ENCODE results near the gene KLK10. TPM values are rescaled to one million over a fixed set of nuclear protein-coding genes. Genes with fewer than 3 reads are reported as not detected.
A peak's percentile ranks its signal among the peaks of the same experiment; 100 is the strongest.

Gene KLK10
- total RNA-seq (2021) (28.0 and 28.9 TPM in 2 replicates), Bru-seq, nascent RNA (percentile 57 among the genes with signal in this experiment), BruChase-seq, experiment 1, labeled RNA remaining after a 2-hour chase (percentile 60 among the genes with signal in this experiment), BruChase-seq, experiment 2, labeled RNA remaining after a 6-hour chase (percentile 71 among the genes with signal in this experiment)
- long read RNA-seq, transcript KLK10-202 (6 exons, 1,508 nt): major isoform, 44 of 85 reads
- long read RNA-seq, partial matches to known transcripts: 9 of 85 reads
- long read RNA-seq, other reads (novel, unspliced or antisense): 26 of 85 reads

- ChIA-PET CTCF (interaction anchor here (0.6 kb wide), 1 partner anchor 99 kb away, joined by 6 read pairs; no protein-coding TSS in a partner anchor), POLR2A (ENCODE audit: unreplicated experiment) (interaction anchor here (0.6 to 1.9 kb wide), 6 partner anchors 17 to 71 kb away, joined by 4 to 23 read pairs (median 7); partner anchors contain the start of gene KLK8)
- Histone ChIP-seq H2AFZ (peak within 1 kb of the TSS; percentile 90), H3K36me3 (ENCODE audit: low read depth) (no peaks in the 10 kb centered on the region), H3K79me2 (ENCODE audit: low read depth) (no peaks in the 10 kb centered on the region), H3K4me2 (peak within 1 kb of the TSS; percentile 95), H3K9me3 (ENCODE audit: insufficient read depth, low read depth) (no peaks in the 10 kb centered on the region), H3F3A (ENCODE audit: insufficient read depth, low read depth) (peaks cover 38% of the 10 kb centered on the region), H3K9me2 (ENCODE audit: insufficient read depth) (no peaks in the 10 kb centered on the region), H3K4me1 (replicated peaks; ENCODE audit: insufficient read depth) (peaks cover 19% of the 10 kb centered on the region), H3K4me3 (peak within 1 kb of the TSS; percentile 79), H4K20me1 (ENCODE audit: insufficient read depth) (no peaks in the 10 kb centered on the region), H3K27ac (peak within 1 kb of the TSS; percentile 81), H3K27me3 (ENCODE audit: insufficient read depth, low read depth) (no peaks in the 10 kb centered on the region)
- TF ChIP-seq, protein P1, sequence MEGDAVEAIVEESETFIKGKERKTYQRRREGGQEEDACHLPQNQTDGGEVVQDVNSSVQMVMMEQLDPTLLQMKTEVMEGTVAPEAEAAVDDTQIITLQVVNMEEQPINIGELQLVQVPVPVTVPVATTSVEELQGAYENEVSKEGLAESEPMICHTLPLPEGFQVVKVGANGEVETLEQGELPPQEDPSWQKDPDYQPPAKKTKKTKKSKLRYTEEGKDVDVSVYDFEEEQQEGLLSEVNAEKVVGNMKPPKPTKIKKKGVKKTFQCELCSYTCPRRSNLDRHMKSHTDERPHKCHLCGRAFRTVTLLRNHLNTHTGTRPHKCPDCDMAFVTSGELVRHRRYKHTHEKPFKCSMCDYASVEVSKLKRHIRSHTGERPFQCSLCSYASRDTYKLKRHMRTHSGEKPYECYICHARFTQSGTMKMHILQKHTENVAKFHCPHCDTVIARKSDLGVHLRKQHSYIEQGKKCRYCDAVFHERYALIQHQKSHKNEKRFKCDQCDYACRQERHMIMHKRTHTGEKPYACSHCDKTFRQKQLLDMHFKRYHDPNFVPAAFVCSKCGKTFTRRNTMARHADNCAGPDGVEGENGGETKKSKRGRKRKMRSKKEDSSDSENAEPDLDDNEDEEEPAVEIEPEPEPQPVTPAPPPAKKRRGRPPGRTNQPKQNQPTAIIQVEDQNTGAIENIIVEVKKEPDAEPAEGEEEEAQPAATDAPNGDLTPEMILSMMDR (conservative IDR thresholded peaks at IDR 0.05): no peak
- TF ChIP-seq EZH2 (IDR thresholded peaks at IDR 0.05; ENCODE audit: low read depth): no peak
- BruUV-seq (replicated peaks): no TSS peak
- intact Hi-C loops (cut with micrococcal nuclease; ENCODE audit: unreplicated experiment): loop anchor here (5.0 to 10.0 kb wide), 3 partner anchors 148 to 315 kb away; no protein-coding TSS in a partner anchor
- no peak for DNase-seq
Observed at GRCh38 chr19:51019544-51019925, at the start of gene KLK10. KLK10 (minus strand) TSS chr19:51019709; CDS start chr19:51019130, 579 bp downstream.

- no peak overlapping the region for H3K4me2 ChIP-seq
- H3K27me3 ChIP-seq (ENCODE audit: insufficient read depth, low read depth): peaks cover 99% of the 10 kb centered on the region
- H3K9me3 ChIP-seq (ENCODE audit: insufficient read depth, low read depth): no peaks in the 10 kb centered on the region
- H2AFZ ChIP-seq: no peak overlapping the region
- no peaks in the 10 kb centered on the region for H3F3A ChIP-seq (ENCODE audit: insufficient read depth, low read depth)
- H4K20me1 ChIP-seq (ENCODE audit: insufficient read depth): no peaks in the 10 kb centered on the region
- H3K4me1 ChIP-seq (replicated peaks; ENCODE audit: insufficient read depth): no peaks in the 10 kb centered on the region
- no peak overlapping the region for H3K4me3 ChIP-seq
- H3K27ac ChIP-seq: no peak overlapping the region
- BruUV-seq (replicated peaks): no TSS peak
- no peak for DNase-seq
- ChIA-PET POLR2A (ENCODE audit: unreplicated experiment) (no interaction called here), CTCF (interaction anchor here (0.5 kb wide), 1 partner anchor 366 kb away, joined by 3 read pairs; no protein-coding TSS in a partner anchor)
- intact Hi-C loops (cut with micrococcal nuclease; ENCODE audit: unreplicated experiment): no loop called here
- H3K36me3 ChIP-seq (ENCODE audit: low read depth): no peaks in the 10 kb centered on the region
- TF ChIP-seq, protein P1 (conservative IDR thresholded peaks at IDR 0.05): no peak
- no peak for TF ChIP-seq EZH2 (IDR thresholded peaks at IDR 0.05; ENCODE audit: low read depth)
- no peaks in the 10 kb centered on the region for H3K9me2 ChIP-seq (ENCODE audit: insufficient read depth)
- H3K79me2 ChIP-seq (ENCODE audit: low read depth): no peaks in the 10 kb centered on the region
Observed at GRCh38 chr19:51066393-51067186, 47.1 kb upstream of the KLK10 start.

- Histone ChIP-seq H3K9me3 (ENCODE audit: insufficient read depth, low read depth) (no peaks in the 10 kb centered on the region), H3K9me2 (ENCODE audit: insufficient read depth) (no peaks in the 10 kb centered on the region), H3F3A (ENCODE audit: insufficient read depth, low read depth) (no peaks in the 10 kb centered on the region), H3K4me3 (no peak overlapping the region), H2AFZ (no peak overlapping the region), H3K36me3 (ENCODE audit: low read depth) (no peaks in the 10 kb centered on the region), H3K27me3 (ENCODE audit: insufficient read depth, low read depth) (peaks cover 99% of the 10 kb centered on the region), H3K79me2 (ENCODE audit: low read depth) (no peaks in the 10 kb centered on the region), H3K27ac (no peak overlapping the region), H4K20me1 (ENCODE audit: insufficient read depth) (no peaks in the 10 kb centered on the region), H3K4me1 (replicated peaks; ENCODE audit: insufficient read depth) (no peaks in the 10 kb centered on the region), H3K4me2 (no peak overlapping the region)
- no TSS peak for BruUV-seq (replicated peaks)
- ChIA-PET POLR2A (ENCODE audit: unreplicated experiment) (no interaction called here), CTCF (interaction anchor here (0.7 kb wide), 1 partner anchor 1557 kb away, joined by 4 read pairs; no protein-coding TSS in a partner anchor)
- intact Hi-C loops (cut with micrococcal nuclease; ENCODE audit: unreplicated experiment): no loop called here
- TF ChIP-seq EZH2 (IDR thresholded peaks at IDR 0.05; ENCODE audit: low read depth): no peak
- TF ChIP-seq, protein P1 (conservative IDR thresholded peaks at IDR 0.05): no peak
- no peak for DNase-seq
Observed at GRCh38 chr19:51065221-51065960, 45.9 kb upstream of the KLK10 start.

Data from PC-9 (cell line).